Memory B cell (primary cell): ENCODE results near the gene ADGRG1.

Experiments used
- ATAC-seq: fragments of 150-1000 bp; cut with Tn5 transposase; 2 replicates; pipeline ENCODE4 v1.10.0; 2021; ENCODE audit warnings: low read depth, mild to moderate bottlenecking, moderate library complexity
- DNase-seq, 2 donors: peaks; one replicate each; pipeline ENCODE4 v3.0.0; 2022; ENCODE audit warnings: low spot score in 2 of 2
- H3K27ac Mint-ChIP-seq: one replicate; pipeline ENCODE4 v1.8.0; 2022; ENCODE audit warnings: mild to moderate bottlenecking, moderate library complexity, mixed read lengths
- H3K27me3 Mint-ChIP-seq: one replicate; pipeline ENCODE4 v1.8.0; 2022; ENCODE audit warnings: mixed read lengths
- H3K36me3 Mint-ChIP-seq: one replicate; pipeline ENCODE4 v1.8.0; 2022; ENCODE audit warnings: mild to moderate bottlenecking, mixed read lengths
- H3K4me1 Mint-ChIP-seq: one replicate; pipeline ENCODE4 v1.8.0; 2022; ENCODE audit warnings: mixed read lengths
- H3K4me3 Mint-ChIP-seq: one replicate; pipeline ENCODE4 v1.8.0; 2022; ENCODE audit warnings: mild to moderate bottlenecking, moderate library complexity, mixed read lengths
- H3K9me3 Mint-ChIP-seq: one replicate; pipeline ENCODE4 v1.8.0; 2022; ENCODE audit warnings: mixed read lengths

The ADGRG1 gene

DNA sequence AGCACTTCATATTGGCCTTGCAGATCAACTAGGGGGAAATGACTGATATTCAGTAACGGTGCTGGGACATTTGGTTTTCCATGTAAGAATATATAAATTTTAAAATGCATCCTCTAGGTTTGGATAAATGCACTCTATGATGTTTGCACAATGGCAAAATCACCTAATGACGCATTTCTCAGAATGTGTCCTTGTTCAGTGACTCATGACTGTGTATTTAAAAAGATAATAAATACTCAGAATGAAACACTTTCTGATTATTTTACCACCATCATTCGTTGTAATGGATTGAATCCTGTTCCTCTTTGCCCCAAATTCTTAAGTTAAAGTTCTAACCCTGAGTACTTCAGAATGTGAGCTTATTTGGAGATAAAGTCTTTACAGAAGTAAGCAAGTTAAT lies 17.2 kb upstream of the ADGRG1 start:
- H3K9me3 Mint-ChIP-seq, result no peaks in the 10 kb centered on the region

GRCh38 chr16:57611706-57612105 lies 16.7 kb upstream of the ADGRG1 start:
- Mint-ChIP-seq H3K4me1 (peaks cover 9% of the 10 kb centered on the region), H3K27ac (no peak overlapping the region), H3K36me3 (no peaks in the 10 kb centered on the region), H3K27me3 (peaks cover 3% of the 10 kb centered on the region), H3K4me3 (no peak overlapping the region), H3K9me3 (no peaks in the 10 kb centered on the region)
- ATAC-seq (no peak), DNase-seq (no peak)

More for the DNA sequence above, 17.2 kb upstream of the ADGRG1 start:
- ATAC-seq (no peak), DNase-seq (no peak)
- H3K27me3 Mint-ChIP-seq, result peaks cover 3% of the 10 kb centered on the region
- no peak overlapping the region for H3K4me3 Mint-ChIP-seq
- no peaks in the 10 kb centered on the region for H3K36me3 Mint-ChIP-seq
- peaks cover 9% of the 10 kb centered on the region for H3K4me1 Mint-ChIP-seq
- H3K27ac Mint-ChIP-seq, result no peak overlapping the region

- H3K4me1 Mint-ChIP-seq, result peaks cover 9% of the 10 kb centered on the region
- no peaks in the 10 kb centered on the region for H3K9me3 Mint-ChIP-seq
- H3K4me3 Mint-ChIP-seq, result no peak overlapping the region
- no peak overlapping the region for H3K27ac Mint-ChIP-seq
- no peak for ATAC-seq
- peaks cover 3% of the 10 kb centered on the region for H3K27me3 Mint-ChIP-seq
- no peaks in the 10 kb centered on the region for H3K36me3 Mint-ChIP-seq
- no peak for DNase-seq
Measured at GRCh38 chr16:57612494-57612893, 15.9 kb upstream of the ADGRG1 start.

DNA sequence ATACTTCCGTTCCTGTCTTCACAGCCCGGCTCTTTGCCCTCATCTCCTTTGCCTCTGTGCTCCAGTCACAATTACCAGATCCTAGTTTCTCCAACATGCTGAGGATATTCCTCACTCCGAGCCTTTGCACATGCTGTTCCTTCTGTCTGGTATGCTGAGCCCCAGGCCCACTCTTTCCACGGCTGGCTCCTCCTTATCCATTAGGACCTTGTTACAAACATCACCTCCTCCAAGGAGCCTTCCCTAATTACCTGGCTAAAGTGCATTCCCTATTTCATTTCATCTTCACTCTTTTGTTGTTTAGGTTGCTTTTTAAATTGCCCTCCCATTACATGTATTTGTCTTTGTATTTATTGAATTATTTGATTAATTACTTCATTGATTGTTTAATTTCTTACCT lies 14.9 kb upstream of the ADGRG1 start:
- Mint-ChIP-seq H3K4me3 (no peak overlapping the region), H3K36me3 (no peaks in the 10 kb centered on the region), H3K27me3 (peaks cover 3% of the 10 kb centered on the region), H3K9me3 (no peaks in the 10 kb centered on the region), H3K4me1 (peaks cover 9% of the 10 kb centered on the region), H3K27ac (no peak overlapping the region)
- no peak for ATAC-seq
- no peak for DNase-seq

DNA sequence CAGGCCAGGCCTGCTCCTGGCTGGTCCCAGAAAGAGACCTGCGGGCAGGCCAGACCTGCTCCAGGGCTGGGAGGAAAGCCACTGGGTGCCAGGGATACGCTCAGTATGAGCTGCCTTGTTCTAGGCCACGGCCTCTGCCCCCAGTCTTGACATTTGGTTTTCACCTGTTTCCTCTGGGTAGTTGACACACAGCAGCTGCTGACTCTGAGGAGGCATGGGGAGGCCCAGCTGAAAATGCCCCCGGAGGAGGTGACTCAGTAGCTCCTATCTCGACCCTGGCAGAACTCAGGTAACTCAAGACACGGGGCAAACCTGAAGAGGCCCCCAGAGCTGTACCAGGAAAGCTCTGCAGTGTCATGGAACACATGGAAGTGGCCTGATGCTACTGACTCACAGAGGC lies 13.9 kb upstream of the ADGRG1 start:
- Mint-ChIP-seq H3K4me3 (no peak overlapping the region), H3K27me3 (peaks cover 5% of the 10 kb centered on the region), H3K9me3 (no peaks in the 10 kb centered on the region), H3K4me1 (peaks cover 7% of the 10 kb centered on the region), H3K27ac (no peak overlapping the region), H3K36me3 (no peaks in the 10 kb centered on the region)
- ATAC-seq (no peak), DNase-seq (no peak)

GRCh38 chr16:57614944-57615343 lies 13.5 kb upstream of the ADGRG1 start:
- H3K9me3 Mint-ChIP-seq, result no peaks in the 10 kb centered on the region
- H3K27ac Mint-ChIP-seq, result no peak overlapping the region
- peaks cover 3% of the 10 kb centered on the region for H3K4me1 Mint-ChIP-seq
- H3K4me3 Mint-ChIP-seq, result no peak overlapping the region
- H3K27me3 Mint-ChIP-seq, result peaks cover 8% of the 10 kb centered on the region
- ATAC-seq, result no peak
- DNase-seq, result no peak
- no peaks in the 10 kb centered on the region for H3K36me3 Mint-ChIP-seq

GRCh38 chr16:57615813-57616212 lies 12.6 kb upstream of the ADGRG1 start:
- no peak for ATAC-seq
- no peak overlapping the region for H3K27ac Mint-ChIP-seq
- peaks cover 8% of the 10 kb centered on the region for H3K27me3 Mint-ChIP-seq
- H3K36me3 Mint-ChIP-seq, result no peaks in the 10 kb centered on the region
- no peaks in the 10 kb centered on the region for H3K4me1 Mint-ChIP-seq
- DNase-seq, result no peak
- no peaks in the 10 kb centered on the region for H3K9me3 Mint-ChIP-seq
- H3K4me3 Mint-ChIP-seq, result no peak overlapping the region

GRCh38 chr16:57616241-57616640 lies 12.2 kb upstream of the ADGRG1 start:
- ATAC-seq, result no peak
- no peaks in the 10 kb centered on the region for H3K9me3 Mint-ChIP-seq

DNA sequence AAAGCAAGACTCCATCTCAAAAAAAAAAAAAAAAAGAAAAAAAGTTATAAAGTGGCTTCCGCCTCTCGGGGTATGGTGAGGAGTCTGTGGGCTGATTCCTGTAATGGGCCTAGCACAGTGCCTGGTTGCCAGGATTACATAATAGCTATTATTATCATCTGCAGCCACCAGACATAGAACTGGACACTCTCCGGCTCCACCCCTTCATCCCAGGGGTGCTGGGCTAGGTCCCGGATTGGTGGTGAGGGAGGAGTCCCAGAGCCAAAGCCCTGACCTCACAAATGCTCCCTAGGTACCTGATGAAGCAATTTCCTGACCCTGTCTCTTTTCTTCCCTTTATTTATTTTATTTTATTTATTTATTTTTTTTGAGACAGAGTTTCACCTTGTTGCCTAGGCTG lies 11.6 kb upstream of the ADGRG1 start:
- Mint-ChIP-seq H3K4me1 (no peaks in the 10 kb centered on the region), H3K9me3 (no peaks in the 10 kb centered on the region), H3K36me3 (no peaks in the 10 kb centered on the region), H3K4me3 (no peak overlapping the region), H3K27ac (no peak overlapping the region), H3K27me3 (peaks cover 7% of the 10 kb centered on the region)
- DNase-seq (no peak), ATAC-seq (no peak)

More at GRCh38 chr16:57616241-57616640, 12.2 kb upstream of the ADGRG1 start:
- Mint-ChIP-seq H3K36me3 (no peaks in the 10 kb centered on the region), H3K27ac (no peak overlapping the region), H3K27me3 (peaks cover 8% of the 10 kb centered on the region), H3K4me3 (no peak overlapping the region), H3K4me1 (no peaks in the 10 kb centered on the region)
- no peak for DNase-seq

DNA sequence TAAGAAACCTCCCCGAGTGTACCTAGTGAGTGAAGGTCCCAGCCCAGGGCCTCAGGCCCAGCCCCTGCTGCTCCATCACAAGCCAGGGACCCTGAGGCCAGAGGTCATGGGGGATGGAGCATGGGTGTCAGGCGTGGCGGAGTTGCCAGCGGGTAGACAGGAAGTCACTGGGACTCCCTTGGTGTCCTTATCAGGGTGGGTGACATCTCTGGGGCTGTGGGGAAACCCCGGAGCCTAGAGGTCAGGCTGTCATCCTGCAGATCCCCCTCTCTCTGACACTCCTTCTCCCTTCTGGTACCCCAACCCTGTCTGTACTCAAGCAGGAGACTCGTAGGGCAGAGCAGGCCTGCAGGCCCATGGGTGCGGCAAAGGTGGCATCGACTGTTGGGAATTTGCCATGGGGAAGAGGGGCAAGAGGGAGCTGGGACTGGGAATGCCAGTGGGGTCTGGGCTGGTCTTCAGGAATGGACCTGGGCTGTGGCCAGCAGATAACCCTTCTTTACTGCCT lies 10.8 kb upstream of the ADGRG1 start:
- H3K36me3 Mint-ChIP-seq, result no peaks in the 10 kb centered on the region
- H3K27ac Mint-ChIP-seq, result no peak overlapping the region
- no peak for ATAC-seq
- H3K4me3 Mint-ChIP-seq, result no peak overlapping the region
- no peaks in the 10 kb centered on the region for H3K9me3 Mint-ChIP-seq
- H3K27me3 Mint-ChIP-seq, result peaks cover 7% of the 10 kb centered on the region
- no peaks in the 10 kb centered on the region for H3K4me1 Mint-ChIP-seq
- no peak for DNase-seq

DNA sequence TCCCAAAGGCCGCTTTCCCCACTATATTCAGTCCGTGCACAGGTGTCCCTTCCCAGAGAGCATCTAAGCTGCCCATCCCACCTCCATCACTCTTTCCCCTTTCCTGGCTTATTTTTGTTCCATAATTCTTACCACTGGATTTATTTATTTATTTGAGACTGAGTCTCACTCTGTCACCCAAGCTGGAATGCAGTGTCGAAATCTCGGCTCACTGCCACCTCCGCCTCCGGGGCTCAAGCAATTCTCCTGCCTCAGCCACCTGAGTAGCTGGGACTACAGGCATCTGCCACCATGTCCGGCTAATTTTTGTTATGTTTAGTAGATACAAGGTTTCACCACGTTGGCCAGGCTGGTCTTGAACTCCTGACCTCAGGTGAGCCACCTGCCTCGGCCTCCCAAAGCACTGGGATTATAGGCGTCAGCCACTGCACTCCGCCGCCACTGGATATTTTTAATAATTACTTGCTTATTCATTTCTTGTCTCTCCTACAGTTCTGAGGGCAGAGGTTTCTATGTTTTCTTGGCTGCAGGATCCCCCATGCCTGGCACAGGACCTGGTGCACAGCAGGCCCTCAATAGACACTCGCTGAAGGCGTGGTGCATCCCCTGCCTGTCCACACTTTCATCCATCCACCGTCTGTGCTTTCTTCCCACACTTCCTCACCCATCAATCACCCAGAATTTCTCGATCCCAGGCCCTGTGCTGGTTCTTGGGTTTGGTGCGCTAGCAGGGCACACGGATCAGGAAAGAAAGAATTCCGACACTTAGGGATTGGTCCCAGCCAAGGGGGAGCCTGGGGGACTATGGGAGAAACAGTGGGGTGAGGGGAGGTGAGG lies 9.9 kb upstream of the ADGRG1 start:
- Mint-ChIP-seq H3K27me3 (peaks cover 7% of the 10 kb centered on the region), H3K27ac (peak overlapping the region; percentile 26), H3K4me1 (no peaks in the 10 kb centered on the region), H3K36me3 (no peaks in the 10 kb centered on the region), H3K9me3 (no peaks in the 10 kb centered on the region), H3K4me3 (no peak overlapping the region)
- no peak for DNase-seq
- ATAC-seq, result no peak

GRCh38 chr16:57619133-57619605 lies 9.3 kb upstream of the ADGRG1 start:
- peak overlapping the region; percentile 26 for H3K27ac Mint-ChIP-seq
- H3K4me1 Mint-ChIP-seq, result no peaks in the 10 kb centered on the region
- no peak for DNase-seq
- ATAC-seq, result no peak
- no peaks in the 10 kb centered on the region for H3K9me3 Mint-ChIP-seq
- H3K4me3 Mint-ChIP-seq, result no peak overlapping the region
- peaks cover 7% of the 10 kb centered on the region for H3K27me3 Mint-ChIP-seq
- H3K36me3 Mint-ChIP-seq, result no peaks in the 10 kb centered on the region

GRCh38 chr16:57619606-57620334 lies 8.7 kb upstream of the ADGRG1 start:
- Mint-ChIP-seq H3K27ac (no peak overlapping the region), H3K36me3 (no peaks in the 10 kb centered on the region), H3K4me1 (no peaks in the 10 kb centered on the region), H3K27me3 (peaks cover 7% of the 10 kb centered on the region), H3K9me3 (no peaks in the 10 kb centered on the region), H3K4me3 (no peak overlapping the region)
- ATAC-seq, result no peak
- DNase-seq, result no peak
